GM12801 (cell line): ENCODE data around the gene CDCA8.

ENCODE experiments used
- TF ChIP-seq, protein P1 (sequence below): IDR thresholded peaks from one replicate; pipeline ENCODE4 v1.5.1; 2011; ENCODE audit warnings: control low read depth; ENCODE audit not compliant: insufficient read length; ENCODE audit errors: extremely low read depth

The CDCA8 gene

DNA sequence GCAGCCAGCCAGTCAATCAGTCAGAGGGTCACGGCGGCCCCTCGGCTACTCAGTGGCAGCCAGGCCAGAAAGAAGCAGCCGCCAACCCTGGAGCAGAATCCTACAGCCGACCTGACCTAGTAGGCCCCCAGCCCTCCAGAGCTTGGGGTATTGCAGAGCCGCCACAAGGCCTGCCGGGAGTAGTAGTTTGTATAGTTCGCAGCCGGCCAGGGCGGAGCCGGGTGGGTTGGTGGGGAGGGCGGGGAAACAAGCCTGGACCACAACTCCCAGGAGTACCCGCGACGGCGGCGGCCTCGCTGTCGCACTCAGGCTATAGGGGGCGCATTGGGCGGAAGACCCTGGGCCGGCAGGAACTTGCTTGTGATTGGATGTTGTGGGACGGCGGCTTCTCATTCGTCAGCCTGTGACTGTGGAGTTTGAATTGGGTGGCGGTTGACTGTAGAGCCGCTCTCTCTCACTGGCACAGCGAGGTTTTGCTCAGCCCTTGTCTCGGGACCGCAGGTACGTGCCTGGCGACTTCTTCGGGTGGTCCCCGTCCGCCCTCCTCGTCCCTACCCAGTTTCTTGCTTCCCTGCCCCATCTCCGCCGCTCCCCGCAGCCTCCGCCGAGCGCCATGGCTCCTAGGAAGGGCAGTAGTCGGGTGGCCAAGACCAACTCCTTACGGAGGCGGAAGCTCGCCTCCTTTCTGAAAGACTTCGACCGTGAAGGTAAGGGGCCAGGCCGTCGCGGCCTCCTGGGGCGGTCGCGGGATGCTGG lies at the start of gene CDCA8:
Gene CDCA8 (plus strand): TSS at position 439 of the 756 bp plus-strand sequence. CDS start 175 bp downstream, at position 614.
- TF ChIP-seq, protein P1, sequence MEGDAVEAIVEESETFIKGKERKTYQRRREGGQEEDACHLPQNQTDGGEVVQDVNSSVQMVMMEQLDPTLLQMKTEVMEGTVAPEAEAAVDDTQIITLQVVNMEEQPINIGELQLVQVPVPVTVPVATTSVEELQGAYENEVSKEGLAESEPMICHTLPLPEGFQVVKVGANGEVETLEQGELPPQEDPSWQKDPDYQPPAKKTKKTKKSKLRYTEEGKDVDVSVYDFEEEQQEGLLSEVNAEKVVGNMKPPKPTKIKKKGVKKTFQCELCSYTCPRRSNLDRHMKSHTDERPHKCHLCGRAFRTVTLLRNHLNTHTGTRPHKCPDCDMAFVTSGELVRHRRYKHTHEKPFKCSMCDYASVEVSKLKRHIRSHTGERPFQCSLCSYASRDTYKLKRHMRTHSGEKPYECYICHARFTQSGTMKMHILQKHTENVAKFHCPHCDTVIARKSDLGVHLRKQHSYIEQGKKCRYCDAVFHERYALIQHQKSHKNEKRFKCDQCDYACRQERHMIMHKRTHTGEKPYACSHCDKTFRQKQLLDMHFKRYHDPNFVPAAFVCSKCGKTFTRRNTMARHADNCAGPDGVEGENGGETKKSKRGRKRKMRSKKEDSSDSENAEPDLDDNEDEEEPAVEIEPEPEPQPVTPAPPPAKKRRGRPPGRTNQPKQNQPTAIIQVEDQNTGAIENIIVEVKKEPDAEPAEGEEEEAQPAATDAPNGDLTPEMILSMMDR: no peak

DNA sequence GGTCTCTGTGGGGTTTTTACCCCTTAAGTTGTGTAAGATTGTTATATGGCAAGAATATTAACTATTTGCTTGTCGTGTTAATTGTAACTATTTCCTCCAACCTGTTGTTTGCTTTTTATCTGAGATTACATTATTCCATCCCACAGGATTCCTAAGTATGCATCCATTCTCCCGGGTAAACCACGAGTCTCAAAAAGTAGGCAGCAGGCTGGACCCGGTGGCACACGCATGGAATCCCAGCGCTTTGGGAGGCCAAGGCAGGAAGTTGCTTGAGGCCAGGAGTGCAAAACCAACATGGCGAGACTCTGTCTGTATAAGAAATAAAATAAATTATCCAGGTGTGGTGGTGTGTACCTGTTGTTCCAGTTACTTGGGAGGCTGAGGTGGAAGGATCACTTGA lies 45.0 kb upstream of the CDCA8 start:
- TF ChIP-seq, protein P1: no peak

DNA sequence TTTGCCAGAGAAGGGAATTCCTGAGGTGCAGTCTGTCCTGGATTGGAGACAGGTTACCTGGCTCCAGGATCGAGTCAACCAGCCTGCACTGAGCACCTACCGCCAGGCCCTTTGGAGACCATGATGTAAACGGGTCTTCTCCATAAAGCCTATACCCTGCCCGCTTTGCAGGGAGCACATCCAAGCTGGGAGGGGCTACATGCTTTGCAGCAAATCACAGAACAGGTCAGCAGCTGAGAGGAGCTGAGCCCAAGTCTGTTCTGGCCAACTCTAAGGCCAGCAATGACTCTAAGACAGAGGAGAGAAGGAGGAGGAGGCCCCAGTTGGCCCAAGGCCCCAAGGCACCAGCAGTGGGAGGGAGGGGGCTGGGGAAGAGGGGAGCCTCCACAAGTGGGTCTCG lies 42.1 kb upstream of the CDCA8 start:
- TF ChIP-seq, protein P1: no peak

DNA sequence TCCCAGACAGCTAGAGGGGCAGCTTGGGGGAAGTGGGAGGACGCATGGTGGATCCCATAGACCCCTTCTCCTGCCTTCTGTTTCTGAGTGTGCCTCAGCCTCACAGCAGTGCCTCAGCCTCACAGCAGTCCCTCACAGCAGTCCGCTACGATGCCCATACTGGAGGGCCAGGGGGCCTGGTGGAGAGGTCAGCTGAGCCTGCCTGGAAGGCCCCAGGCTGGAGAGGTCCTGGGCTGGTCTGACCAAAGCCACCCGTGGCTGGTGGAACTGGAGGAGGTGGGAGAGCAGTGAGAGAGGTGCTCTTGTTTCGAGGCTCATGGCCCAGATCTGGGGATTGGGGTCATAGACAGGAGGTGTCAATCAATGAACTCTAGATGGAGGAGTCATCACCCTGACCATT lies 41.6 kb upstream of the CDCA8 start:
- TF ChIP-seq, protein P1: no peak

DNA sequence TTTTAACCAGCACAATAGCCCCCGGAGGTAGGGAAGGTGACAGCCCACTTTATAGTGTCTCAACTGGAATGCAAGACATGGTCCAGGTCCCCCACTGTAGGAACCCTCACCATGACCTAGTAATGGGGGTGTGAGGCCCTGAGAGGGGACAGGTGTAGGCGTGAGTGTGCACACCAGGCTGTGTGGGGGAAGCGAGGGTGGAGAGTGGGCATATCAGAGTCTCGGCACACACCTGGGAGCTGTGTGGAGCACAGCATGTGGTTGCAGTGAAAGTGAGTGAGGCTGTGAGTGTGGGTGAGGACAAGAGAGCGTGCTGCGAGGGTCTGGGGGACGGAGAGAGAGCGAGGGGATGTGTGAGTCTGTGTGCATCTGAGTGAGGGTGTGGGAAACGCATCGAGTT lies 40.5 kb upstream of the CDCA8 start:
- TF ChIP-seq, protein P1: no peak

DNA sequence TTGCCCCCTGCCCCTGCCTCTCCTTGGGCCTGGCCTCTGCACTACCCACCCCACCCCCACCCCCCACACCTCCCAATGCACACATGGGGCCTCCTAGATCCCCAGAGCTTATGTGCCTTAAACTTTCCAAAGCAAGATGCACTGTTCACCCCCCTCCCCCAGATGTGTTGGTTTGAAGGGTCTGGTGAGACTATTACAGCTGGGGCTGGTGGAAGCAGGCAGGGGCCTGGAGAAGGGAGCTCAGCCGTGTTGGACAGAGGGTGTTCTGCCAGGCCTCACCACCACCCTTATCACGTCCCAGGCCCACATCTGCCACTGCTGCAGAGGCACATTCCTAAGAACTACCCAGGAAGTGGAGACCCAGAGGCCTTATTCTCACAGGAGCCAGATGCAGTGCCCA lies 39.3 kb upstream of the CDCA8 start:
- TF ChIP-seq, protein P1: no peak

DNA sequence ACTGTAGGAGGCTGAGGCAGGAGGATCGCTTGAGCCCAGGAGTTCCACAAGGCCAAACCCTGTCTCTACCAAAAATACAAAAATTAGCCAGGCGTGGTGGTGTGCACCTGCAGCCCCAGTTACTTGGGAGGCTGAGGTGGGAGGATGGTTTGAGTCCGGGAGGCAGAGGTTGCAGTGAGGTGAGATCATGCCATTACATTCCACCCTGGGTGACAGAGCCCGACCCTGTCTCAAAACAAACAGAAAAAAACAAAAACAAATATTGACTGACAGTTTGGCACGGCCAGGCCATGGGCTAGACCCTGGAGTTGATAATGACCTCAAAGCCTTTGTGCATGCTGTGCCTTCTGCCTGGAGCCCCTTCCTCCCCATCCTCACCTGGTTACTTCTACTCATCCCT lies 38.4 kb upstream of the CDCA8 start:
- TF ChIP-seq, protein P1: no peak
